ENCODE results near the gene CD93.

CD93 gene

GRCh38 chr20:23119456-23120216 lies 33.5 kb upstream of the CD93 start:
- no peak for DNase-seq

- DNase-seq = no peak
Observed at GRCh38 chr20:23118766-23119165, 32.6 kb upstream of the CD93 start.

- DNase-seq = no peak
Observed at GRCh38 chr20:23118144-23118543, 32.0 kb upstream of the CD93 start.

- no peak for DNase-seq
Observed at GRCh38 chr20:23117738-23118137, 31.6 kb upstream of the CD93 start.

GRCh38 chr20:23116311-23117089 lies 30.4 kb upstream of the CD93 start:
- DNase-seq = peak; percentile 41

- DNase-seq = no peak
Observed at GRCh38 chr20:23115822-23116221, 29.7 kb upstream of the CD93 start.

- DNase-seq = no peak
Observed at GRCh38 chr20:23114448-23115082, 28.4 kb upstream of the CD93 start.

GRCh38 chr20:23114018-23114417 lies 27.9 kb upstream of the CD93 start:
- DNase-seq = no peak

GRCh38 chr20:23112595-23112994 lies 26.5 kb upstream of the CD93 start:
- no peak for DNase-seq

- no peak for DNase-seq
Observed at GRCh38 chr20:23111944-23112342, 25.8 kb upstream of the CD93 start.

- DNase-seq = no peak
Observed at GRCh38 chr20:23111307-23111943, 25.3 kb upstream of the CD93 start.

- no peak for DNase-seq
Observed at GRCh38 chr20:23108871-23109270, 22.7 kb upstream of the CD93 start.

GRCh38 chr20:23107466-23107865 lies 21.3 kb upstream of the CD93 start:
- DNase-seq = no peak

- DNase-seq = no peak
Observed at GRCh38 chr20:23106271-23106851, 20.2 kb upstream of the CD93 start.

- no peak for DNase-seq
Observed at GRCh38 chr20:23105193-23105592, 19.1 kb upstream of the CD93 start.

- no peak for DNase-seq
Observed at GRCh38 chr20:23103284-23104018, 17.3 kb upstream of the CD93 start.

GRCh38 chr20:23101696-23102406 lies 15.7 kb upstream of the CD93 start:
- DNase-seq = no peak

- no peak for DNase-seq
Observed at GRCh38 chr20:23100720-23101107, 14.6 kb upstream of the CD93 start.

- no peak for DNase-seq
Observed at GRCh38 chr20:23099791-23100719, 13.9 kb upstream of the CD93 start.

All from amniotic stem cell (primary cell).